H1 (cell line): ENCODE data around the gene PDZD4. TPM values are rescaled to one million over a fixed set of nuclear protein-coding genes. Genes with fewer than 3 reads are reported as not detected.

ENCODE experiments used
- CTCF ChIA-PET: fragments of 300-600 bp; sonication (Branson Sonifier 250); formaldehyde crosslinking; loops from one replicate; lab custom pipeline; 2021; ENCODE audit not compliant: partially characterized antibody; lab: Charles Lee
- POLR2A ChIA-PET: fragments of 300-600 bp; sonication (Branson Sonifier 250); formaldehyde crosslinking; loops from one replicate; lab custom pipeline; 2021; ENCODE audit warnings: inconsistent platforms; ENCODE audit not compliant: partially characterized antibody; lab: Charles Lee
- DNase-seq, 2 experiments: peaks; one replicate each; pipeline versions ENCODE4 v3.0.0 to v3.0.0-alpha.2; 2010 to 2022; ENCODE audit warnings: low spot score in 2 of 2, low read depth in 1 of 2, mixed read lengths in 1 of 2
- FAIRE-seq: peaks from 2 replicates; lab custom pipeline; 2011; peaks lifted over from hg19 to GRCh38; lab: Jason Lieb, UNC
- H2AFZ ChIP-seq: 2 replicates; pipeline ENCODE4 v1.8.1; 2012; ENCODE audit warnings: low read length, inconsistent platforms
- H2AK5ac ChIP-seq: 2 replicates; pipeline ENCODE4 v1.6.1; 2013; ENCODE audit warnings: low read depth, low read length
- H2BK120ac ChIP-seq: replicated peaks from 2 replicates; pipeline ENCODE3; 2013; ENCODE audit warnings: low read depth, low read length, inconsistent platforms
- H2BK12ac ChIP-seq: 2 replicates; pipeline ENCODE4 v1.6.1; 2013; ENCODE audit warnings: low read depth, low read length
- H2BK15ac ChIP-seq: 2 replicates; pipeline ENCODE4 v1.6.1; 2013; ENCODE audit warnings: low read length
- H2BK20ac ChIP-seq: 2 replicates; pipeline ENCODE4 v1.6.1; 2013; ENCODE audit warnings: low read length
- H2BK5ac ChIP-seq: 2 replicates; pipeline ENCODE4 v1.6.1; 2013; ENCODE audit warnings: low read depth, low read length
- H3K14ac ChIP-seq: 2 replicates; pipeline ENCODE4 v1.6.1; 2013; ENCODE audit warnings: inconsistent platforms; ENCODE audit not compliant: insufficient read length
- H3K18ac ChIP-seq: 2 replicates; pipeline ENCODE4 v1.6.1; 2013; ENCODE audit warnings: low read length; ENCODE audit errors: extremely low read depth
- H3K23ac ChIP-seq: 2 replicates; pipeline ENCODE4 v1.6.1; 2013; ENCODE audit warnings: inconsistent platforms; ENCODE audit not compliant: insufficient read length
- H3K23me2 ChIP-seq: 2 replicates; pipeline ENCODE4 v1.6.1; 2013; ENCODE audit warnings: low read depth, low read length
- H3K27ac ChIP-seq: 2 replicates; pipeline ENCODE4 v1.6.1; 2011; ENCODE audit warnings: low read depth, low read length, inconsistent platforms
- H3K27me3 ChIP-seq, 4 experiments: replicated peaks in 1 of 4; 1 replicate in 1 of 4; 2 replicates in 3 of 4; pipeline versions ENCODE4 v1.6.1 to v1.8.1; 2011 to 2013; ENCODE audit warnings: low read length in 3 of 4, mild to moderate bottlenecking in 3 of 4, inconsistent platforms in 2 of 4, mixed read lengths in 2 of 4, moderate library complexity in 1 of 4; ENCODE audit not compliant: control insufficient read depth in 3 of 4, insufficient read depth in 3 of 4; ENCODE audit errors: extremely low read depth in 1 of 4
- H3K36me3 ChIP-seq, 4 experiments: 2 replicates each; pipeline versions ENCODE4 v1.6.1 to v1.8.1; 2011 to 2013; ENCODE audit warnings: mild to moderate bottlenecking in 4 of 4, low read length in 3 of 4, moderate library complexity in 2 of 4, control low read depth in 1 of 4, inconsistent platforms in 1 of 4; ENCODE audit not compliant: insufficient read depth in 4 of 4, control insufficient read depth in 2 of 4
- H3K4ac ChIP-seq: replicated peaks from 2 replicates; pipeline ENCODE3; 2013; ENCODE audit warnings: low read length, low read depth, mixed read lengths, inconsistent platforms; ENCODE audit not compliant: insufficient read length
- H3K4me1 ChIP-seq, 4 experiments: replicated peaks in 1 of 4; 1 replicate in 1 of 4; 2 replicates in 3 of 4; pipeline versions ENCODE4 v1.6.1 to v1.8.1; 2011 to 2013; ENCODE audit warnings: low read length in 3 of 4, inconsistent platforms in 2 of 4, mixed read lengths in 1 of 4; ENCODE audit not compliant: insufficient read depth in 4 of 4, control insufficient read depth in 3 of 4
- H3K4me2 ChIP-seq, 2 experiments: 2 replicates each; pipeline versions ENCODE4 v1.6.1 to v1.8.1; 2011 to 2013; ENCODE audit warnings: low read depth in 2 of 2, low read length in 2 of 2, control low read depth in 1 of 2, inconsistent platforms in 1 of 2, mild to moderate bottlenecking in 1 of 2; ENCODE audit not compliant: insufficient read depth in 1 of 2
- H3K4me3 ChIP-seq, 4 experiments: fragments of 200-600, 300-600 bp in 1 of 4; sonication (generic), shearing (Covaris generic), sonication (Bioruptor Twin) in 1 of 4; 2 replicates each; pipeline versions ENCODE4 v1.5.1 to v1.8.1; 2011 to 2016; ENCODE audit warnings: low read length in 4 of 4, low read depth in 3 of 4, control low read depth in 2 of 4, inconsistent platforms in 2 of 4, mild to moderate bottlenecking in 2 of 4, mixed read lengths in 1 of 4, moderate library complexity in 1 of 4; ENCODE audit not compliant: insufficient read depth in 2 of 4; ENCODE audit errors: extremely low read depth in 1 of 4
- H3K56ac ChIP-seq: replicated peaks from 2 replicates; pipeline ENCODE3; 2013; ENCODE audit warnings: low read depth, mild to moderate bottlenecking, mixed read lengths, low read length, inconsistent platforms; ENCODE audit not compliant: insufficient read length
- H3K79me1 ChIP-seq: 2 replicates; pipeline ENCODE4 v1.6.1; 2013; ENCODE audit warnings: low read depth, low read length, control low read depth
- H3K79me2 ChIP-seq, 2 experiments: 2 replicates each; pipeline versions ENCODE4 v1.6.1 to v1.8.1; 2012 to 2013; ENCODE audit warnings: low read length in 2 of 2, mild to moderate bottlenecking in 2 of 2, inconsistent platforms in 1 of 2; ENCODE audit not compliant: insufficient read depth in 2 of 2, control insufficient read depth in 1 of 2
- H3K9ac ChIP-seq, 4 experiments: replicated peaks in 1 of 4; 1 replicate in 1 of 4; 2 replicates in 3 of 4; pipeline versions ENCODE4 v1.6.1 to v1.8.1; 2011 to 2013; ENCODE audit warnings: low read depth in 3 of 4, low read length in 3 of 4, control low read depth in 2 of 4, mild to moderate bottlenecking in 2 of 4, moderate library complexity in 2 of 4, inconsistent platforms in 1 of 4; ENCODE audit errors: extremely low read depth in 1 of 4
- H3K9me3 ChIP-seq, 2 experiments: 2 replicates each; pipeline versions ENCODE4 v1.6.1 to v1.8.1; 2012 to 2013; ENCODE audit warnings: mild to moderate bottlenecking in 2 of 2, moderate library complexity in 2 of 2, control low read depth in 1 of 2, inconsistent platforms in 1 of 2, low read depth in 1 of 2, low read length in 1 of 2, mixed read lengths in 1 of 2; ENCODE audit not compliant: insufficient read depth in 2 of 2
- H4K20me1 ChIP-seq, 2 experiments: replicated peaks in 1 of 2; 2 replicates each; pipeline versions ENCODE3 to v1.8.1; 2011 to 2013; ENCODE audit warnings: inconsistent platforms in 2 of 2, low read length in 2 of 2, mild to moderate bottlenecking in 1 of 2; ENCODE audit not compliant: insufficient read depth in 2 of 2, control insufficient read depth in 1 of 2
- H4K5ac ChIP-seq: 2 replicates; pipeline ENCODE4 v1.6.1; 2013; ENCODE audit warnings: low read length, low read depth, mixed read lengths, inconsistent platforms; ENCODE audit not compliant: insufficient read length
- H4K8ac ChIP-seq: 2 replicates; pipeline ENCODE4 v1.8.0; 2013; ENCODE audit warnings: mild to moderate bottlenecking, moderate library complexity, low read length, inconsistent platforms; ENCODE audit not compliant: insufficient read depth; ENCODE audit errors: extremely low read depth
- H4K91ac ChIP-seq: replicated peaks from 2 replicates; pipeline ENCODE3; 2013; ENCODE audit warnings: low read length, mixed read lengths, inconsistent platforms; ENCODE audit not compliant: insufficient read length
- HDAC6 ChIP-seq: IDR thresholded peaks from one replicate; pipeline ENCODE4 v1.7.1; 2012; ENCODE audit warnings: low read depth, mild to moderate bottlenecking, inconsistent platforms, low read length, moderate library complexity
- WGBS, 2 experiments: shearing (Covaris generic) in 1 of 2; methylation state at CpG; one replicate each; pipeline versions ENCODE4 v1.1.6 to v1.1.7; 2013 to 2015; ENCODE audit warnings: low lambda C conversion rate in 2 of 2, mixed read lengths in 2 of 2, inconsistent platforms in 1 of 2, low coverage in 1 of 2, missing lambda C conversion rate in 1 of 2; ENCODE audit not compliant: insufficient replicate concordance in 2 of 2, insufficient coverage in 1 of 2, insufficient read length in 1 of 2; ENCODE audit errors: extremely low coverage in 1 of 2, missing lambda C conversion rate in 1 of 2; 5-methylcytosine and 5-hydroxymethylcytosine counted together
- polyA plus RNA-seq, 7 experiments: library from polyadenylated mRNA; depleted of rRNA in 3 of 7; stranded (reverse) in 5 of 7; unstranded in 2 of 7; fragments of >200 nt in 5 of 7; fragments of 200-250 nt in 2 of 7; gene quantifications; 1 replicate in 5 of 7; 2 replicates in 1 of 7; 4 replicates in 1 of 7; pipeline versions ENCODE4 v1.2.1 to v1.2.3, GENCODE V29; 2011 to 2013; ENCODE audit warnings: missing spikeins in 2 of 7, mixed read lengths in 2 of 7
- total RNA-seq: library from RNA; stranded (reverse); fragmentation: NEBNext Ultra II Directional; extraction: Animal tissue kit (Norgen Biotek cat#: 25700); gene quantifications from 2 replicates; pipeline ENCODE4 v1.2.1, GENCODE V29; 2021

PDZD4 gene
- total and polyA plus RNA-seq, 2 of the 8 experiments (the other 6 are each of a cell fraction or from before 2014, with no cell fraction given), result 45.8 to 169 TPM

DNA sequence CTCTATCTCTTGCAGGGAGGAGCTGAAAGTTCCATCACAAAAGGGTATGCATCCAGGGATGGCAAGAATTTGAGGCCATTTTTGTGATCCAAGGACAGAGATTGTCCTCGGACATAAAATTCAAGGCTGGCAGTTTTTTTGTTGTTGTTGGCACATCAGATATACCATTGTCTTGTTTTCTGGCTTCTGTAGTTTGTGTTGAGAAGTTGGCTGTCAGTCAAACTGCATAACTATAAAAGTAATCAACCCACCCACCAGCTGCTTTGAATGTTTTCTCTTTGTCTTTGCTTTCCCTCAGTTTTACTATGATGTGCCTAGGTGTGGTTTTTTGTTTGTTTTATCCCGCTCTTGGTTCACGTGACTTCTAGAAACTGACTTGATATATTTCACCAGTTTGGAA, 21.6 kb upstream of the PDZD4 start:
- POLR2A ChIA-PET, result no interaction called here
- no peak for TF ChIP-seq HDAC6

More for the DNA sequence above, 21.6 kb upstream of the PDZD4 start:
- H2BK5ac ChIP-seq, result no peak overlapping the region
- no peak overlapping the region for H2BK20ac ChIP-seq
- H2BK15ac ChIP-seq, result no peak overlapping the region
- FAIRE-seq, result no peak
- H3K4me3 ChIP-seq, result no peak overlapping the region
- H3K23me2 ChIP-seq, result no peaks in the 10 kb centered on the region
- H3K9me3 ChIP-seq, result no peaks in the 10 kb centered on the region
- no peak overlapping the region for H4K91ac ChIP-seq
- no peak overlapping the region for H3K14ac ChIP-seq
- no peak overlapping the region for H3K9ac ChIP-seq
- H3K4me1 ChIP-seq, result peaks cover 0 to 4% (median 2%) of the 10 kb centered on the region in 4 experiments; a peak in 2 of 7 replicates
- no peak overlapping the region for H4K5ac ChIP-seq
- no peak overlapping the region for H3K4me2 ChIP-seq
- 85% methylated on average over 3 of the region's 3 CpGs; no CpG with 5 or more reads in 1 of the 2 experiments for WGBS, 2 experiments
- H4K20me1 ChIP-seq, result no peaks in the 10 kb centered on the region
- no peak overlapping the region for H2BK120ac ChIP-seq
- no peak overlapping the region for H3K27ac ChIP-seq
- H3K27me3 ChIP-seq, result no peaks in the 10 kb centered on the region
- no peak overlapping the region for H3K56ac ChIP-seq
- H2BK12ac ChIP-seq, result no peak overlapping the region
- H3K79me1 ChIP-seq, result no peaks in the 10 kb centered on the region
- H3K79me2 ChIP-seq, result no peaks in the 10 kb centered on the region
- no peak for DNase-seq
- H3K18ac ChIP-seq, result no peak overlapping the region
- no peak overlapping the region for H3K23ac ChIP-seq
- no peak overlapping the region for H2AFZ ChIP-seq
- H3K4ac ChIP-seq, result no peak overlapping the region
- no peak overlapping the region for H4K8ac ChIP-seq
- no peak overlapping the region for H2AK5ac ChIP-seq
- H3K36me3 ChIP-seq, result no peaks in the 10 kb centered on the region
- CTCF ChIA-PET, result interaction anchor here (1.2 to 1.5 kb wide), 2 partner anchors 20 to 89 kb away, joined by 3 to 4 read pairs; no protein-coding TSS in a partner anchor
